OCI-LY3 (cell line): Measurements from ENCODE around the gene CYP2E1.

Experiments used
- CTCF ChIP-seq: fragments of 200-600, 300-600 bp; sonication (generic); IDR thresholded peaks from 2 replicates; pipeline ENCODE4 v1.5.1; 2014; ENCODE audit warnings: antibody characterized with exemption, low read length, low read depth
- EZH2phosphoT487 ChIP-seq: fragments of 200-600 bp; shearing (Covaris generic); IDR thresholded peaks from 2 replicates; pipeline ENCODE4 v1.6.1; 2018; ENCODE audit warnings: antibody characterized with exemption, mixed run types, low read depth

DNA sequence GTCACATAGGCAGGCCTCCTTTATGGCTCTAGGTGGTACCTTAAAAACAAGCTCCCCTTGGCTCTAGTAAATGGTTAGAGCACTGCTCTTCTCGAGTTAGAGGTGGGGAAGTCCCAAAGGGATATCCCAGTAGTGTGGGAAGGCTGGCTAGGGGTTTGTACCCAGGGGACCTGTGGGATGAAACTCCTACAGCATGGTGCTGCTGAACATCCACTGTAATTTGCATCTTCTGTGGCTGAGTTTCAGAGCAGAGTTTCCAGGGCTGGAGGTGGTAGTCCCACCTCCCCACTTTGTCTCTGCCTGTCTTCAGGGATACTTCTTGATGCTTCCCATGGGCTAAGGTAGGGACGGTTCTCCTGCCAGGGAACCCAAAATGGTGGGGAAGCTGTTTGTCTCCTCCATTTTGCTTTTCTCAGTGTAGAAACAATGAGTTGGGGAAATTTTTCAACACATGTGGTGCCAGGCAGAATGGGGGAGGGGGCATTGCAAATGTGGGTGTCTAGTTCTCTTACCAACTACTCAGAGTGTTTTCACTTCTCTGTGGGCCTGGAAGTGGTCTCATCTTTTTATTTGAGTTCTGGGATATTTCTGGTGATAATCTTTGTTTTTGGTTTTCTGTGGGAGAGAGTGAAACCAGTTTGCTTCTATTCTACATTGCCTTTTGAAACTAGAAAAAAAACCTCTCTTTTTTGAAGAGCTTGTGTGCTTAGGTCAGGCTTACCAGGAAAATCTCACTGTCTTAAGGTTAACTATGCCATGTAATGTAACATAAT lies 37.2 kb upstream of the CYP2E1 start:
- TF ChIP-seq CTCF (no peak), EZH2phosphoT487 (no peak)
